Measurements from ENCODE around the gene KRTAP10-2. TPM values are rescaled to one million over a fixed set of nuclear protein-coding genes. Genes with fewer than 3 reads are reported as not detected.
"Not testable (repeated sequence)": the region's sequence is repeated elsewhere in the genome, so short reads cannot be mapped to it uniquely, and the experiment has no call there.

KRTAP10-2 gene
- total RNA-seq, 1 donor from 2014 or later: not detected

DNA sequence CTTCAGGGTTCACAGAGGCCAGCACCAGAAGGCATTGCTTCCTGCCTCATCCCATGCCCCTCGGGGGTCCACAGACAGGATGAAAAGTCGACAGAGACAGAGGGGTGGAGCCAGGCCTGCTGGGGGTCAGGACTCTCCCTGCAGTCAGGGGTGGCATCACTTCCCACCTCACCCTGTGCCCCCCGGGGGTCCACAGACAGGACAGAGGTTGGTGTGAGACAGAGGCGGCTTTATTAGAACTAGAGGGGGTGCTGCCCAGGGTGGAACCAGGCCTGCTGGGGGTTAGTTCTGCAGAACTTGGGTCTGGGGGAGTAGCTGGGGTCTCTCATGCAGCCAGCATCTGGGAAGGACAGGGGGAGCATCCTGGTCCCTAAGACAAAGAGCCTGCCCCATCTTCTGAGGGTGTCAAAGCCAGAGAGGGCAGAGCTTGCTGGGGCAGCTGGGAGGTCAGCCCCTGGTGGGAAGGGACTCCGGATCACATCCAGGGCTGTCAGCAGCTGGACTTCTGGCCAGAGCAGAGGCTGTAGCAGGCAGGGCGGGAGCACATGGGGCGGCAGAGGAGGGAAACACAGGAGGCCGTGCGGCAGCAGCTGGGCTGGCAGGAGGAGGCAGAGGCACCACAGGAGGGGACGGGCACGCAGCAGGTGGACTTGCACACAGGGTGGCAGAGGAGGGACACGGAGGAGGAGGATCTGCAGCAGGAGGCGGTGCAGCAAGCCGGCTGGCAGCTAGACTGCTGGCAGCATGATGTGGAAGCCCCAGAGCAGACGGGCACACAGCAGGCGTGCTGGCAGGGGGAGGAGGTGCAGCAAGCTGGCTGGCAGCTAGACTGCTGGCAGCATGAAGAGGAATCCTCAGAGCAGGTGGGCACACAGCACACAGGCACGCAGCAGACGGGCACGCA is 39.8 kb upstream of the KRTAP10-2 start:
- H3K36me3 Mint-ChIP-seq (ENCODE audit: low read depth); H3K4me1 Mint-ChIP-seq (ENCODE audit: low read depth); H3K4me3 Mint-ChIP-seq (ENCODE audit: unreplicated experiment); DNase-seq (ENCODE audit: low spot score); H3K27ac Mint-ChIP-seq (ENCODE audit: unreplicated experiment): not testable (repeated sequence)
- Mint-ChIP-seq H3K27me3 (ENCODE audit: low read depth) (peaks cover 66% of the 10 kb centered on the region), H3K9me3 (ENCODE audit: low read depth) (peaks cover 13% of the 10 kb centered on the region)

DNA sequence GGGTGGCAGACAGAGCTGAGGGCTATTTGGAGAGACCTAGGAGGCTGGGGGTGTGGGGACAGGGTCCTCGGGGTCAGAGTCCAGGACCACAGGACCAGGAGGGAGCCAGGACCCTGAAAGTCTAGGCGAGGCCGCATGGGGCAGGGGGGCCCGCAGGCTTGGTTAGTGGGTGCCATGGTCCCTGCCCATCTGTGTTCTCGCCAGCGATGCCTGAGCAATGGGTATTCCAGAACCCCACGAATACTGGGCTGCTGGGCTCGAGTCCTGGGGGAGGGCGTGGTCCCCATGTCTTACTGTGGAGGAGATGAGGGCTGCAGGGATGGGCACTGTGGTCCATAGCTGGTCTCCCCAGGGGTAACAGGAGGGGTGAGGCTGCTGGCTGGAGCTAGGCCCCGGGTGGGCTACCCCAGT is 39.0 kb upstream of the KRTAP10-2 start:
- Mint-ChIP-seq H3K4me3 (ENCODE audit: unreplicated experiment) (no peak overlapping the region), H3K9me3 (ENCODE audit: low read depth) (peaks cover 17% of the 10 kb centered on the region), H3K36me3 (ENCODE audit: low read depth) (no peaks in the 10 kb centered on the region), H3K27ac (ENCODE audit: unreplicated experiment) (no peak overlapping the region), H3K4me1 (ENCODE audit: low read depth) (peaks cover 6% of the 10 kb centered on the region), H3K27me3 (ENCODE audit: low read depth) (peaks cover 65% of the 10 kb centered on the region)
- no peak for TF ChIP-seq CTCF (IDR thresholded peaks at IDR 0.05)
- no peak for DNase-seq (ENCODE audit: low spot score)

GRCh38 chr21:44589586-44590305 is 38.4 kb upstream of the KRTAP10-2 start:
- H3K4me3 Mint-ChIP-seq (ENCODE audit: unreplicated experiment): no peak overlapping the region
- TF ChIP-seq CTCF (IDR thresholded peaks at IDR 0.05): no peak
- DNase-seq (ENCODE audit: low spot score): no peak
- peaks cover 6% of the 10 kb centered on the region for H3K4me1 Mint-ChIP-seq (ENCODE audit: low read depth)
- no peaks in the 10 kb centered on the region for H3K36me3 Mint-ChIP-seq (ENCODE audit: low read depth)
- H3K27me3 Mint-ChIP-seq (ENCODE audit: low read depth): peaks cover 65% of the 10 kb centered on the region
- peaks cover 17% of the 10 kb centered on the region for H3K9me3 Mint-ChIP-seq (ENCODE audit: low read depth)
- H3K27ac Mint-ChIP-seq (ENCODE audit: unreplicated experiment): no peak overlapping the region

DNA sequence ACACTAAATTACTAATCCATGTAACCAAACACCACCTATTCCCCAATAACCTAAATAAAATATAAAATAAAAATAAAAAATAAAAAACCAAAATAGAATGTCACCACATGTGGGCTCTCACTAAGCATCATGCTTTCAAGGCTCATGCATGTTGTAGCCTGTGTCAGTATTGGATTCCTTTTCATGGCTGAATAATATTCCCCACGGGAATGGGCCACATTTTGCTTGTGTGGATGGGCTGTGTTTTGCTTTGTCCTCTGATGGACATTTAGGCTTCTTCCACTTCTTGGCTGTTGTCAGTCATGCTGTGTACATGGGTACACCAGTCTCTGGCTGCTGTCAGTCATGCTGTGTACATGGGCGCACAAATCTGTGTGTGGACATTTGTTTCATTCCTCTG is 37.8 kb upstream of the KRTAP10-2 start:
- no peak overlapping the region for H3K4me3 Mint-ChIP-seq (ENCODE audit: unreplicated experiment)
- no peak for TF ChIP-seq CTCF (IDR thresholded peaks at IDR 0.05)
- peaks cover 65% of the 10 kb centered on the region for H3K27me3 Mint-ChIP-seq (ENCODE audit: low read depth)
- peaks cover 17% of the 10 kb centered on the region for H3K9me3 Mint-ChIP-seq (ENCODE audit: low read depth)
- H3K4me1 Mint-ChIP-seq (ENCODE audit: low read depth): peaks cover 6% of the 10 kb centered on the region
- no peak overlapping the region for H3K27ac Mint-ChIP-seq (ENCODE audit: unreplicated experiment)
- H3K36me3 Mint-ChIP-seq (ENCODE audit: low read depth): no peaks in the 10 kb centered on the region
- no peak for DNase-seq (ENCODE audit: low spot score)

DNA sequence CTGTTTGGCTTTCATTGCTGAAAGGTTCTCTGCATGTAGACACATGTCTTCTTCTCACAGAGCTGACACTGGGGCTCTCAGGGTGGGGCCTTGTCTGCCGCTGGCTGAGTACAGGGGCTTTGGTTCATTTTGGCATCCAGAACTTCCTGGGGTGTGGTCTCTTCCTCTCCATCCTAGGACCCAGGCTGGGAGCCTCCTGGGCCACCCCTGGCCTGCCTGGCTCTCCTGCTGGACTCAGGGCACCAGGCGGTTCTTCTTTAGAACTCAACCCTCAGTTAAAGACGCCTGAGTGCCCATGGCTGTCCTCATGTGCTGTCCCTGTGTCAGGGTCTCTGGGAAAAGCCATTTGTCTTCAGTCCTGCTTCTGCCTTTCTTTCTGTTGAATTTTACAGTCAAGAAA is 34.6 kb upstream of the KRTAP10-2 start:
- Mint-ChIP-seq H3K27me3 (ENCODE audit: low read depth) (peaks cover 59% of the 10 kb centered on the region), H3K4me3 (ENCODE audit: unreplicated experiment) (no peak overlapping the region), H3K36me3 (ENCODE audit: low read depth) (peaks cover 2% of the 10 kb centered on the region), H3K27ac (ENCODE audit: unreplicated experiment) (no peak overlapping the region), H3K9me3 (ENCODE audit: low read depth) (peaks cover 23% of the 10 kb centered on the region), H3K4me1 (ENCODE audit: low read depth) (peaks cover 9% of the 10 kb centered on the region)
- TF ChIP-seq CTCF (IDR thresholded peaks at IDR 0.05): no peak
- no peak for DNase-seq (ENCODE audit: low spot score)

Measured in chondrocyte (in vitro differentiated cells).